Measurements from ENCODE around the gene C6orf89.

C6orf89 gene

DNA sequence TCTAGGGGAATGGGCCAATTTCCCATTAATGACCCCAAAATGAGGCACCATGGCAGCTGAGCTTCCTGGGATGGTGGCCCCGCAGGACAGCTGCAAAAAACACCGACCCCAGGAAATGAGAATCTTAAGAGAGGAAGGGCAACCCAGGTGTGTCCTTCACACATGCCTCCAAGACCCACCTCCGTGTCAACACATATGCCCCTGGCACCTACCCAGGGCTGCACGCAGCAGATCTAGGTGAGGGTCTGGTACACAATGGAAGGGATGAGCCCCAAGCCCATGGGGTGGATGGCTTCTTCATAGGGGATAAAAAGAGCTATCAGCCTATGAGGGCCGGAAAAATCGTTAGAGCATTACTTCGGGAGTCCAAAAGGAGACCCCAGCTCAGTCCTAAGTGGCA is 90.8 kb downstream of the C6orf89 start:
- Histone ChIP-seq H3K36me3 (ENCODE audit: control insufficient read depth, insufficient read depth, low read length, severe bottlenecking) (peaks cover 70% of the 10 kb centered on the region), H3K9ac (ENCODE audit: low read length) (no peak overlapping the region), H3K9me3 (ENCODE audit: control insufficient read depth, low read length) (no peaks in the 10 kb centered on the region), H3K4me1 (ENCODE audit: control insufficient read depth, insufficient read depth, low read length) (peaks cover 49% of the 10 kb centered on the region), H3K4me3 (ENCODE audit: low read length) (no peak overlapping the region), H3K27me3 (replicated peaks; ENCODE audit: control insufficient read depth, insufficient read depth, low read length) (no peaks in the 10 kb centered on the region)
- DNase-seq (ENCODE audit: low read depth) = no peak

DNA sequence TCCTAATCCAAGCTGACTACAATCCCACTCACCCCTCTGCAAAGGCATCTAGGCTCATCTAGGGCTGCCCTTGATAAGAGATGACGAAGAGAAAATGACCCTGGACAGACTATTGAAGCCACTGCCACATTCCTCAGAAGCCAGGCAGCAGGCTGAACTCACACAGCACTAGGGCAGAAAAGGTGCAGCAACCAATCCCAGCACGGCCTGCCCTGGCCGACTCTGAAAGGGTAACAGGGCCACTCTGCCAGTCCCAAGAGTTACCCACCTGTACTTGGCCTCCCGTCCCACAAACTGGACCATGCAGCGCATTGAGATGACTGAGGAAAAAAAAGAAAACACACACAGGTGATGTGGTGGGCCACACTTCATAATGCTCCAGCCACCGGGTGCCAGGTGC is 91.2 kb downstream of the C6orf89 start:
- no peaks in the 10 kb centered on the region for H3K9me3 ChIP-seq (ENCODE audit: control insufficient read depth, low read length)
- H3K9ac ChIP-seq (ENCODE audit: low read length) = no peak overlapping the region
- DNase-seq (ENCODE audit: low read depth) = no peak
- H3K36me3 ChIP-seq (ENCODE audit: control insufficient read depth, insufficient read depth, low read length, severe bottlenecking) = peaks cover 66% of the 10 kb centered on the region
- H3K4me3 ChIP-seq (ENCODE audit: low read length) = no peak overlapping the region
- no peaks in the 10 kb centered on the region for H3K27me3 ChIP-seq (replicated peaks; ENCODE audit: control insufficient read depth, insufficient read depth, low read length)
- H3K4me1 ChIP-seq (ENCODE audit: control insufficient read depth, insufficient read depth, low read length) = peaks cover 53% of the 10 kb centered on the region

DNA sequence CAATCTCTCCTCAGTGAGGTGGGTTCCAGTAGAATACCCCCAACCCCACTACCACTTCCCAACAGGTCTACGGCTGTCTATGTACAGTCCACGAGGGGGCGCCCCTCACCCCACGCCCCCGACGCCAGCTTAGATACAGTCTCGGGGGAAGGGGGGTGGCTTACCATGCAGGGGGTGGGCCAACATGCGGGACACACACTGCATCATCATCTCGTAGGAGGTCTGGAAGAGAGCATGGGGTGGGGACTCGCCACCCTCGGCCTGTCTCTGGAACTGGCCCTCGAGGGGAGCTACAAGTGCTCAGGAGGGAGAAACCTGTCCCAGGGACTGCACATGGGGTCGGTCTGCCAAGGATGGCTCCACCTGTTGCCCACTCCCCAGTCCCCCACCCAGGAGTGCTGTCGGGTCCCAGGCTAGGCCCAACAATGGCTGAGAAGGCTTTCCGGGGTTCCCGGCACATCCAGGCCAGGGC is 91.8 kb downstream of the C6orf89 start:
- H3K4me1 ChIP-seq (ENCODE audit: control insufficient read depth, insufficient read depth, low read length) = peaks cover 49% of the 10 kb centered on the region
- no peak overlapping the region for H3K4me3 ChIP-seq (ENCODE audit: low read length)
- no peaks in the 10 kb centered on the region for H3K9me3 ChIP-seq (ENCODE audit: control insufficient read depth, low read length)
- peaks cover 60% of the 10 kb centered on the region for H3K36me3 ChIP-seq (ENCODE audit: control insufficient read depth, insufficient read depth, low read length, severe bottlenecking)
- DNase-seq (ENCODE audit: low read depth) = no peak
- no peak overlapping the region for H3K9ac ChIP-seq (ENCODE audit: low read length)
- H3K27me3 ChIP-seq (replicated peaks; ENCODE audit: control insufficient read depth, insufficient read depth, low read length) = no peaks in the 10 kb centered on the region

Data from adipocyte (in vitro differentiated cells).